SK-N-SH (cell line): ENCODE results near the gene TSPAN7. TPM values are rescaled to one million over a fixed set of nuclear protein-coding genes. Genes with fewer than 3 reads are reported as not detected.

Source experiments
- CTCF ChIA-PET: fragments of 300-600, 350-600 bp; formaldehyde crosslinking; extraction: SDS; loops from one replicate; lab custom pipeline; 2021; lab: Yijun Ruan, JAX
- POLR2A ChIA-PET: fragments of 350-600 bp; sonication (Branson Sonifier 250); formaldehyde crosslinking; extraction: SDS; loops from one replicate; lab custom pipeline; 2020; ENCODE audit warnings: antibody characterized with exemption, inconsistent platforms; lab: Yijun Ruan, JAX
- DNase-seq: peaks from one replicate; pipeline ENCODE4 v3.0.0; 2012
- H2AFZ ChIP-seq: fragments of 200-600 bp; sonication (generic); 2 replicates; pipeline ENCODE4 v1.8.1; 2016; ENCODE audit warnings: antibody characterized with exemption, mild to moderate bottlenecking, low read depth
- H3F3A ChIP-seq: fragments of 200-600 bp; sonication (generic); replicated peaks from 2 replicates; pipeline ENCODE3; 2016; ENCODE audit warnings: antibody characterized with exemption, mild to moderate bottlenecking; ENCODE audit not compliant: insufficient read depth
- H3K27ac ChIP-seq, 2 experiments: fragments of 200-500 bp in 1 of 2; fragments of 200-600 bp in 1 of 2; sonication (Bioruptor generic) in 1 of 2; sonication (generic), shearing (Covaris generic) in 1 of 2; 2 replicates each; pipeline versions ENCODE4 v1.5.1 to v1.6.1; 2014 to 2016; ENCODE audit warnings: low read depth in 2 of 2, inconsistent platforms in 1 of 2, low read length in 1 of 2, mild to moderate bottlenecking in 1 of 2, mixed read lengths in 1 of 2
- H3K27me3 ChIP-seq: fragments of 200-600 bp; sonication (generic), shearing (Covaris generic); 2 replicates; pipeline ENCODE4 v1.6.1; 2016; ENCODE audit warnings: mixed run types; ENCODE audit not compliant: insufficient read depth
- H3K36me3 ChIP-seq, 2 experiments: fragments of 200-500 bp in 1 of 2; fragments of 200-600 bp in 1 of 2; sonication (Bioruptor generic) in 1 of 2; sonication (generic) in 1 of 2; replicated peaks in 1 of 2; 2 replicates each; pipeline versions ENCODE3 to v1.5.1; 2014 to 2016; ENCODE audit warnings: low read length in 1 of 2, mild to moderate bottlenecking in 1 of 2; ENCODE audit not compliant: insufficient read depth in 2 of 2, control insufficient read depth in 1 of 2
- H3K4me1 ChIP-seq, 2 experiments: fragments of 200-500 bp in 1 of 2; fragments of 200-600 bp in 1 of 2; sonication (Bioruptor generic) in 1 of 2; sonication (generic), shearing (Covaris generic) in 1 of 2; 2 replicates each; pipeline versions ENCODE4 v1.5.1 to v1.6.1; 2014 to 2016; ENCODE audit warnings: low read depth in 1 of 2, low read length in 1 of 2, mixed run types in 1 of 2; ENCODE audit not compliant: insufficient read depth in 2 of 2, control insufficient read depth in 1 of 2
- H3K4me2 ChIP-seq: fragments of 200-600 bp; sonication (generic), shearing (Covaris generic); 2 replicates; pipeline ENCODE4 v1.6.1; 2017; ENCODE audit warnings: mixed run types
- H3K4me3 ChIP-seq, 2 experiments: fragments of 200-500 bp in 1 of 2; fragments of 200-600 bp in 1 of 2; sonication (Bioruptor generic) in 1 of 2; sonication (generic), shearing (Covaris generic) in 1 of 2; 2 replicates each; pipeline versions ENCODE4 v1.5.1 to v1.8.1; 2014 to 2016; ENCODE audit warnings: low read depth in 2 of 2, inconsistent platforms in 1 of 2, low read length in 1 of 2, mild to moderate bottlenecking in 1 of 2, mixed read lengths in 1 of 2, moderate library complexity in 1 of 2
- H3K79me2 ChIP-seq: fragments of 200-600 bp; sonication (generic); 2 replicates; pipeline ENCODE4 v1.8.1; 2017; ENCODE audit warnings: mild to moderate bottlenecking; ENCODE audit not compliant: insufficient read depth
- H3K9ac ChIP-seq: fragments of 200-600 bp; sonication (generic); 2 replicates; pipeline ENCODE4 v1.6.1; 2017; ENCODE audit warnings: mixed run types
- H3K9me2 ChIP-seq: fragments of 200-600 bp; sonication (generic); 2 replicates; pipeline ENCODE4 v1.6.1; 2017; ENCODE audit warnings: mixed run types
- H3K9me3 ChIP-seq: fragments of 200-600 bp; sonication (generic); 2 replicates; pipeline ENCODE4 v1.6.1; 2017; ENCODE audit warnings: mixed run types, mild to moderate bottlenecking, moderate library complexity
- H4K20me1 ChIP-seq: fragments of 200-600 bp; sonication (generic); 2 replicates; pipeline ENCODE4 v1.6.1; 2017; ENCODE audit warnings: mild to moderate bottlenecking, mixed run types; ENCODE audit not compliant: insufficient read depth
- CTCF ChIP-seq: fragments of 200-600 bp; sonication (generic); IDR thresholded peaks from 2 replicates; pipeline ENCODE4 v1.6.1; 2017; ENCODE audit warnings: antibody characterized with exemption, mild to moderate bottlenecking, moderate library complexity
- ELF1 ChIP-seq: IDR thresholded peaks from 2 replicates; pipeline ENCODE4 v1.4.0; 2012
- EP300 ChIP-seq, 2 experiments: IDR thresholded peaks; 2 replicates each; pipeline versions ENCODE4 v1.4.0 to v1.6.1; 2012; ENCODE audit warnings: borderline replicate concordance in 1 of 2, low read depth in 1 of 2, low read length in 1 of 2
- MAX ChIP-seq: IDR thresholded peaks from 2 replicates; pipeline ENCODE4 v1.4.0; 2012; ENCODE audit warnings: low read depth
- MEF2A ChIP-seq: IDR thresholded peaks from 2 replicates; pipeline ENCODE4 v1.4.0; 2012; ENCODE audit warnings: low read depth, borderline replicate concordance
- MXI1 ChIP-seq: IDR thresholded peaks from 2 replicates; pipeline ENCODE4 v1.6.1; 2012; ENCODE audit warnings: mild to moderate bottlenecking, low read depth, low read length, improper control_type of control experiment
- NFIC ChIP-seq: IDR thresholded peaks from 2 replicates; pipeline ENCODE4 v1.4.0; 2012; ENCODE audit warnings: borderline replicate concordance
- PBX3 ChIP-seq: IDR thresholded peaks from 2 replicates; pipeline ENCODE4; 2012
- POLR2AphosphoS5 ChIP-seq: IDR thresholded peaks from 2 replicates; pipeline ENCODE4 v1.6.1; 2012; ENCODE audit warnings: low read depth, low read length
- RCOR1 ChIP-seq: fragments of 150-350 bp; IDR thresholded peaks from 2 replicates; pipeline ENCODE4 v1.6.1; 2017; ENCODE audit warnings: antibody characterized with exemption, low read length
- REST ChIP-seq: IDR thresholded peaks from 2 replicates; pipeline ENCODE4 v1.6.1; 2012; ENCODE audit warnings: mild to moderate bottlenecking, low read depth, low read length, moderate library complexity
- RFX5 ChIP-seq: IDR thresholded peaks from 2 replicates; pipeline ENCODE4 v1.6.1; 2012; ENCODE audit warnings: mild to moderate bottlenecking, improper control_type of control experiment, low read length
- RXRA ChIP-seq: IDR thresholded peaks from 2 replicates; pipeline ENCODE4 v1.4.0; 2012; ENCODE audit warnings: low read depth, mild to moderate bottlenecking, borderline replicate concordance
- TEAD4 ChIP-seq: IDR thresholded peaks from 2 replicates; pipeline ENCODE4 v1.4.0; 2012; ENCODE audit warnings: mild to moderate bottlenecking, borderline replicate concordance; ENCODE audit not compliant: insufficient read depth
- YY1 ChIP-seq: IDR thresholded peaks from 2 replicates; pipeline ENCODE4 v1.4.0; 2012; ENCODE audit warnings: low read depth, mild to moderate bottlenecking
- ZBTB33 ChIP-seq: IDR thresholded peaks from 2 replicates; pipeline ENCODE4 v1.4.0; 2012; ENCODE audit warnings: low read depth, borderline replicate concordance
- WGBS: methylation state at CpG from one replicate; pipeline ENCODE4 v1.1.6; 2017; ENCODE audit warnings: low lambda C conversion rate; 5-methylcytosine and 5-hydroxymethylcytosine counted together
- polyA plus RNA-seq, 3 experiments: library from polyadenylated mRNA; depleted of rRNA; stranded (reverse); fragments of >200 nt; gene quantifications; 2 replicates each; pipeline ENCODE4 v1.2.3, GENCODE V29; 2012

TSPAN7 gene
- polyA plus RNA-seq, 1 of the 3 experiments (the other 2 are of a cell fraction): 0.39 TPM

- no peak overlapping the region for H3K4me3 ChIP-seq
- no peak overlapping the region for H2AFZ ChIP-seq
- H3K27me3 ChIP-seq: no peaks in the 10 kb centered on the region; the same call in 1 of the 2 replicates
- no peak overlapping the region for H3K9ac ChIP-seq
- H3K36me3 ChIP-seq: no peaks in the 10 kb centered on the region
- no peaks in the 10 kb centered on the region for H4K20me1 ChIP-seq
- no peaks in the 10 kb centered on the region for H3K9me3 ChIP-seq
- POLR2A ChIA-PET: no interaction called here
- no peak for DNase-seq
- no peaks in the 10 kb centered on the region for H3K4me1 ChIP-seq
- CTCF ChIA-PET: interaction anchor here (1.0 to 1.6 kb wide), 4 partner anchors 15 to 321 kb away, joined by 3 to 5 read pairs (median 3); no protein-coding TSS in a partner anchor
- no peaks in the 10 kb centered on the region for H3K79me2 ChIP-seq
- H3K9me2 ChIP-seq: no peaks in the 10 kb centered on the region
- TF ChIP-seq YY1: no peak
- TF ChIP-seq EP300 (IDR thresholded peaks at IDR 0.05; ENCODE audit: borderline replicate concordance in 1 of 2, low read depth in 1 of 2, low read length in 1 of 2): no peak
- no peak for TF ChIP-seq POLR2AphosphoS5
- TF ChIP-seq TEAD4: no peak
- TF ChIP-seq MEF2A: no peak
- TF ChIP-seq ZBTB33: no peak
- TF ChIP-seq CTCF: no peak
- no peak for TF ChIP-seq RXRA
- TF ChIP-seq NFIC: no peak
- TF ChIP-seq RFX5: no peak
- no peak for TF ChIP-seq PBX3
- no peak for TF ChIP-seq ELF1
- no peak for TF ChIP-seq MAX
- no peak for TF ChIP-seq REST
- no peak for TF ChIP-seq RCOR1
- TF ChIP-seq MXI1: no peak
- WGBS: 28% methylated on average over 4 of the region's 4 CpGs
- no peaks in the 10 kb centered on the region for H3F3A ChIP-seq
- no peak overlapping the region for H3K27ac ChIP-seq
- no peak overlapping the region for H3K4me2 ChIP-seq
Measured at GRCh38 chrX:38656350-38656915, 95.1 kb downstream of the TSPAN7 start.
